GM12872 (cell line): ENCODE results near the gene MXI1.

Source experiments
- TF ChIP-seq, protein P1 (sequence below): IDR thresholded peaks from 3 replicates; pipeline ENCODE4 v1.5.1; 2011; ENCODE audit warnings: low read depth, mild to moderate bottlenecking, low read length, moderate library complexity; ENCODE audit not compliant: insufficient read depth

Gene MXI1

DNA sequence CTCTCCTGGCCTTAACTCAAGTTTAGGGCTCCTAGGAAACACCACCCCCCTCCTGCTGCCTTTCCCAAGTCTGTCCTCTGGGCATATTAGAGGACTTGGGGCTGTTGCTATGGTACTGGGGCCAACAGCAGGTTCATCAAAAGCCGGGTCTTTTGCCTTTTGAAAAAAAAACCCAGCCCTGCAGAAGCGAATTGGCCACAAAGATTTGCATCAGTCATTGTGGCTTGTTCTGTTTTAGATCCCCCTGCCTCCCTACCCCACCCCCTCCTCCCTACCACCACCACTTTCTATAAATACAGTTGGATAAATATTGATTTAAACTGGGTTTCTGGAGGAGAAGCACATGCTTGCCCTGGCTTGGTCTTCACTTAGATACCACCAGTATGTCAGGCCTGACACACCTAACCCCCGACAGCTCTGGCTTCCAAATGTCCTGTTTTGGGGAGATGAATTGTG lies 7.0 kb downstream of the MXI1 start:
- TF ChIP-seq, protein P1, sequence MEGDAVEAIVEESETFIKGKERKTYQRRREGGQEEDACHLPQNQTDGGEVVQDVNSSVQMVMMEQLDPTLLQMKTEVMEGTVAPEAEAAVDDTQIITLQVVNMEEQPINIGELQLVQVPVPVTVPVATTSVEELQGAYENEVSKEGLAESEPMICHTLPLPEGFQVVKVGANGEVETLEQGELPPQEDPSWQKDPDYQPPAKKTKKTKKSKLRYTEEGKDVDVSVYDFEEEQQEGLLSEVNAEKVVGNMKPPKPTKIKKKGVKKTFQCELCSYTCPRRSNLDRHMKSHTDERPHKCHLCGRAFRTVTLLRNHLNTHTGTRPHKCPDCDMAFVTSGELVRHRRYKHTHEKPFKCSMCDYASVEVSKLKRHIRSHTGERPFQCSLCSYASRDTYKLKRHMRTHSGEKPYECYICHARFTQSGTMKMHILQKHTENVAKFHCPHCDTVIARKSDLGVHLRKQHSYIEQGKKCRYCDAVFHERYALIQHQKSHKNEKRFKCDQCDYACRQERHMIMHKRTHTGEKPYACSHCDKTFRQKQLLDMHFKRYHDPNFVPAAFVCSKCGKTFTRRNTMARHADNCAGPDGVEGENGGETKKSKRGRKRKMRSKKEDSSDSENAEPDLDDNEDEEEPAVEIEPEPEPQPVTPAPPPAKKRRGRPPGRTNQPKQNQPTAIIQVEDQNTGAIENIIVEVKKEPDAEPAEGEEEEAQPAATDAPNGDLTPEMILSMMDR = no peak

DNA sequence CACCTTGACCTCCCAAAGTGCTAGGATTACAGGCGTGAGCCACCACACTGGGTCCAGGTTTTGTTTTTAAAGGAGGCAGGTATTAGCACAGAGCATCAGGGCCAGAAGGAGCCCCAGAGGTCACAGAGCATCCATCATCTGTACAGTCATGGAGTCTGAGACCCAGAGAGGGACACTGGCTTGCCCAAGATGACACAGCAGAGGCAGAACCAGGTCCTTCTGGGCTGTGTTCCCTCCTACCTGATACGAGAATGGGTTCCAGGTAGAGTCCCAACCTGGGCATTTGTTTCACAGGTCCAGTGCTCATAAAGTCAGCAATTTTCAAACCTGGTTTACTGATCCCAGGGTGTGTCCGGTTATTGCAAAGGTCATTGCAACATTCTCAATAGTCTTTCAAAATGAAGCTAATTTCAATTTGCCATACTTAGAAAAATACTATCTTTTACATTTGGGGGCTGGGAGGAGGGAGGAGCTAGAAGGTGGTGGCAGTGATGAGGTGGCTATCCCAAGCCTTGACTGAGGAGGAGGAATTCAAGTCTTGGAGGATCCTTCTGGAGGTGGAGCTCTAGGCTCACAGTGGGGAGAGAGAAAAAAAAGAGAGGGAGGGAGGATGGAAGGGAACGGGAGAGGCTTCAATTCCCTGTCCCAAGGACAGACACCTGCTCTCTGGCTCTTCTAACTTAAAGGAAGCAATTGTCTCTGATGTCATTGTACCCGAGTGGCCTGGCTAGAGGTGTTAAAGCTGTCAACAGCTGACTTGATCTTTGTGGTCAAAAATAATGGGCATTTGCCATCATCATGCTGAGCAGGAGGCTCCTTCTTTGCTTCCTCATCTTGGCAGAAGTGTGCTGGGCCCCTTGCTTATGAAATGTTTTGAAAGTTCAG lies 8.1 kb downstream of the MXI1 start:
- TF ChIP-seq, protein P1 = no peak

DNA sequence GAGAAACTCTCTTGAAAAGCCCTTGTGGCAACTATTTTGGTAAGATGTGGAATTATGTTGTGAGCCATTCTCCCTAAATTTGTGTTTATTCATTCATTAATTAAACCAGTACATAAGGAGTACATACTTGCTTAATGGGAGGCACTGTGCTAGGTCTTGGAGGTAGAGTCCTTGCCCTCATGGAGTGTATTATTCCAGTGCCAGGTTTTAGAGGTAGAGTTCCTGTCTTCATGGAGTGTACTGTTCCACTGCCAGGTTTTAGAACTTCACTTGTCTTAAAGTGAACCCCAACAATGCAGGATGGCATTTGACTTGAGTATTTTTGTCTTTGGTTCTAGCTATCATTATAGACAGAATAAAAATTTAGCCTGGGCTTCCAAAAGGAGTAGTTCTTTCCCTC lies 8.8 kb downstream of the MXI1 start:
- TF ChIP-seq, protein P1 = no peak

DNA sequence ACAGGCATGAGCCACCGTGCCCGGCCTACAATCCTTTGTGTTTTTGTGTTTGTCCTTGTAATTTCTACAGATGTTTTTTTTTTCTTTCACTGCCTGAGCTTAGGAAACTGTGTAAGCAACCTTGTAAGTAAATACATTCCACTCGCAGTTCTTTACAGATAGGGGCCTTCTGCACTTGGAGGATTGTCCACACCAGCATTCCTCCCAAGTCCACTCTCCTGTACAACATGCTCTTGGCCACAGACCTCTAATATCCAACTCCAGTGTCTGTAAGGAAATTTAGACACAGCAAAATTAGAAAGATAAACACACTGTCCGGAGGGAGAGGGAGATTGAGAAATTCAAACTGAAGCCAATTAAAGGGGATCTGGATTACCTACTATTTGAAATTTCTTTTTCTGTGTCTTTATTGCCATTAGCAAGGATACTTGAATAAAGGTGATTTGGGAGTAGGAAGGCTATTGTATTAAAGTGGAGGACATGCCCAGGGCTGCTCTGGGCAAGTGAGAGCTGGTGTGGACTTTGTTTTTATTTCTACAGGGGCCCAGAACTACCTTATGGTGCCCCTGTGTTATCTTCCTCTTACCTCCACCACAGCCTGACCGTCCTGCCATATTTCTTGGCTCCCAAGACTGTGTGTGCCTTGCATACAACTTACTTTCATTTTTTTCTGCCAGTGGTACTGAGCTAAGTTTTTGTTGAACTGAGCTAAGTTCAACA lies 9.7 kb downstream of the MXI1 start:
- TF ChIP-seq, protein P1 = no peak

DNA sequence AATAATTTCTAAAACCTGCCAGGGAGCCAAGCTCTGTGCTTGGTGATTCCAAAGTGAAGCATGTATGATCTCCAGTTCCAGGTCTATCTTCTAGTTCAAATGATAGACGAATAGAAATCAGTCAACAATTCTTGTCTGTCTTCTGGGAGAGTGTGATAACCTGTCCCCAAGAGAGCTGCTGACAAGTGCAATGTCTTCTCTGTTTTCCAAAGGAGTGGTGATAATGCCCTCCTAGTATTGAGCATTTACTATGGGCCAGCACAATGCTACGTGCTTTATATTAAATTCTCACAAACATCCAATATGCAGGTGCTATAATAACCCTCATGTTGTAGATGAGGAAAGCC lies 10.2 kb downstream of the MXI1 start:
- TF ChIP-seq, protein P1 = no peak

DNA sequence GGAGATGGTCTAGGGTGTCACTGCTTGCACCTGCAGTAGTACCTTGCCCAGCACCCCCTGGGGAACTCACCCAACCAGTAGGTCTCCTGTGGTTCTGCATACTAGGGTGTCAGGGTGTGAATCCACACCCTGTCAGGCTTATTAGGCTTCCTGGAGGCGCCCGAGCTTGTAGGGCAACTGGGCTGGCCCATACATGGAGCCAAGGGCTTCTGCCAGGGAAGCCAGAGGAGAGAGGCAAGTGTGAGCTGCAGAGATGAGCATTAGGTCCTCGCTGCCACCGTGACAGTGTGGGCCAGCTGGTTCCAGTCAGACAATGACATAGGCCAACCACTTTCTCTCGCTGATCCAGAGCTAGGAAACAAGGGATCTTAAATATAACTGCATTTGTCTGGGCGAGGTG lies 11.2 kb downstream of the MXI1 start:
- TF ChIP-seq, protein P1 = no peak

DNA sequence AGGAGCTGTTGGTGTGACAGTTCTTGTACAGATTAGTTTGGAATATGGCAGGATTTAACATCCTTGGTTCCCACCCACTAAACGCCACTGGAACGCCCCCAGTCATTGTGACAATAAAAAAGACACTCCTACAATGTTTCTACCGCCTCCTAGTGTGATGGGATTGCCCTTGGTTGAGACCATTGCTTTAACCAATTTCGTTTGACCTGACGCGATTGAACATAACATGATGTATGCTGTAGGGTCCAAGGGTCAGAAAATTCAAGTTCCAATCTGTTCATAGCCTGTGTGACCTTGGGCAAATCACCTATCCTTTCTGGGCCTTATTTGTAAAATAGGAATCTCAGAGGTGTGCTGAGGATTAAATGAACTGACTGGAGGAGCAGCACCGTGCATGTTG lies 12.5 kb downstream of the MXI1 start:
- TF ChIP-seq, protein P1 = no peak
